Mammary epithelial cell (primary cell): ENCODE results near the gene POLR2C.

Experiments
- EZH2 ChIP-seq: IDR thresholded peaks from 2 replicates; pipeline ENCODE4 v1.6.1; 2012; ENCODE audit warnings: low read length, inconsistent platforms, borderline replicate concordance
- TF ChIP-seq, protein P1 (sequence below), 2 donors: IDR thresholded peaks in 1 of 2; conservative IDR thresholded peaks in 1 of 2; 2 replicates each; pipeline ENCODE4 v1.5.1; 2011 to 2012; ENCODE audit warnings: inconsistent platforms in 2 of 2, low read length in 2 of 2, mild to moderate bottlenecking in 2 of 2, control low read depth in 1 of 2, low read depth in 1 of 2; ENCODE audit not compliant: insufficient read depth in 1 of 2; ENCODE audit errors: extremely low read depth in 1 of 2

GRCh38 chr16:57474671-57475661 is 12.5 kb downstream of the POLR2C start:
- TF ChIP-seq, protein P1, sequence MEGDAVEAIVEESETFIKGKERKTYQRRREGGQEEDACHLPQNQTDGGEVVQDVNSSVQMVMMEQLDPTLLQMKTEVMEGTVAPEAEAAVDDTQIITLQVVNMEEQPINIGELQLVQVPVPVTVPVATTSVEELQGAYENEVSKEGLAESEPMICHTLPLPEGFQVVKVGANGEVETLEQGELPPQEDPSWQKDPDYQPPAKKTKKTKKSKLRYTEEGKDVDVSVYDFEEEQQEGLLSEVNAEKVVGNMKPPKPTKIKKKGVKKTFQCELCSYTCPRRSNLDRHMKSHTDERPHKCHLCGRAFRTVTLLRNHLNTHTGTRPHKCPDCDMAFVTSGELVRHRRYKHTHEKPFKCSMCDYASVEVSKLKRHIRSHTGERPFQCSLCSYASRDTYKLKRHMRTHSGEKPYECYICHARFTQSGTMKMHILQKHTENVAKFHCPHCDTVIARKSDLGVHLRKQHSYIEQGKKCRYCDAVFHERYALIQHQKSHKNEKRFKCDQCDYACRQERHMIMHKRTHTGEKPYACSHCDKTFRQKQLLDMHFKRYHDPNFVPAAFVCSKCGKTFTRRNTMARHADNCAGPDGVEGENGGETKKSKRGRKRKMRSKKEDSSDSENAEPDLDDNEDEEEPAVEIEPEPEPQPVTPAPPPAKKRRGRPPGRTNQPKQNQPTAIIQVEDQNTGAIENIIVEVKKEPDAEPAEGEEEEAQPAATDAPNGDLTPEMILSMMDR (conservative IDR thresholded peaks at IDR 0.05 in 1 of 2, IDR thresholded peaks at IDR 0.05 in 1 of 2; ENCODE audit: extremely low read depth in 1 of 2, insufficient read depth in 1 of 2, low read depth in 1 of 2, low read length in 2 of 2), result no peak
- no peak for TF ChIP-seq EZH2
